ENCODE results near the gene USP43. TPM values are rescaled to one million over a fixed set of nuclear protein-coding genes. Genes with fewer than 3 reads are reported as not detected.

The USP43 gene
- total RNA-seq, 1 donor from 2014 or later, result 0.90 TPM

- no peak for DNase-seq (ENCODE audit: low spot score)
- TF ChIP-seq CTCF (IDR thresholded peaks at IDR 0.05; ENCODE audit: unreplicated experiment), result no peak
- H3K4me1 Mint-ChIP-seq (ENCODE audit: unreplicated experiment), result no peaks in the 10 kb centered on the region
- no peak overlapping the region for H3K4me3 Mint-ChIP-seq (ENCODE audit: unreplicated experiment)
- no peaks in the 10 kb centered on the region for H3K36me3 Mint-ChIP-seq (ENCODE audit: low read depth, unreplicated experiment)
- peaks cover 3% of the 10 kb centered on the region for H3K27me3 Mint-ChIP-seq (ENCODE audit: unreplicated experiment)
- no peaks in the 10 kb centered on the region for H3K9me3 Mint-ChIP-seq (ENCODE audit: unreplicated experiment)
- no peak overlapping the region for H3K27ac Mint-ChIP-seq (ENCODE audit: unreplicated experiment)
These were observed 57.8 kb downstream of the USP43 start for GRCh38 chr17:9702914-9703780.

DNA sequence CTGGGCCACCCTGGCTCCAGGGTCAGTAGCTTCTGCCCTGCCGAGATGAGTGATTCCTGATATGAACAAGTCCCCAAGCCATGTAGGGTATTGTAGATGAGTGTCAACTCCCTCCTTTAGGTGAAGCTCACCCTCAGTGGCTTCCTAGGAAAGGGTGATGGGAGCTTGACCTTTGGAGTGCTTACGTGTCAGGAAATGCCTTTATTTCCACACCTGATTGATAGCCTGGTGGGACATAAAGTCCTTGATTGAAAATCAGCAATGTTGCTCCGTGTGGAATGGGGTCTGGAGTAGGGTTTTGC, 58.4 kb downstream of the USP43 start:
- H3K4me3 Mint-ChIP-seq (ENCODE audit: unreplicated experiment), result no peak overlapping the region
- H3K27me3 Mint-ChIP-seq (ENCODE audit: unreplicated experiment), result peaks cover 3% of the 10 kb centered on the region
- H3K27ac Mint-ChIP-seq (ENCODE audit: unreplicated experiment), result no peak overlapping the region
- H3K36me3 Mint-ChIP-seq (ENCODE audit: low read depth, unreplicated experiment), result no peaks in the 10 kb centered on the region
- no peaks in the 10 kb centered on the region for H3K4me1 Mint-ChIP-seq (ENCODE audit: unreplicated experiment)
- DNase-seq (ENCODE audit: low spot score), result no peak
- TF ChIP-seq CTCF (IDR thresholded peaks at IDR 0.05; ENCODE audit: unreplicated experiment), result no peak
- H3K9me3 Mint-ChIP-seq (ENCODE audit: unreplicated experiment), result no peaks in the 10 kb centered on the region

- H3K9me3 Mint-ChIP-seq (ENCODE audit: unreplicated experiment), result no peaks in the 10 kb centered on the region
- no peak overlapping the region for H3K27ac Mint-ChIP-seq (ENCODE audit: unreplicated experiment)
- no peaks in the 10 kb centered on the region for H3K4me1 Mint-ChIP-seq (ENCODE audit: unreplicated experiment)
- no peak for DNase-seq (ENCODE audit: low spot score)
- H3K4me3 Mint-ChIP-seq (ENCODE audit: unreplicated experiment), result no peak overlapping the region
- TF ChIP-seq CTCF (IDR thresholded peaks at IDR 0.05; ENCODE audit: unreplicated experiment), result no peak
- H3K36me3 Mint-ChIP-seq (ENCODE audit: low read depth, unreplicated experiment), result no peaks in the 10 kb centered on the region
- H3K27me3 Mint-ChIP-seq (ENCODE audit: unreplicated experiment), result peaks cover 4% of the 10 kb centered on the region
These were observed 60.4 kb downstream of the USP43 start for GRCh38 chr17:9705745-9706144.

GRCh38 chr17:9707948-9708347, 62.6 kb downstream of the USP43 start:
- H3K4me3 Mint-ChIP-seq (ENCODE audit: unreplicated experiment), result no peak overlapping the region
- no peak for DNase-seq (ENCODE audit: low spot score)
- H3K27ac Mint-ChIP-seq (ENCODE audit: unreplicated experiment), result no peak overlapping the region
- H3K4me1 Mint-ChIP-seq (ENCODE audit: unreplicated experiment), result no peaks in the 10 kb centered on the region
- TF ChIP-seq CTCF (IDR thresholded peaks at IDR 0.05; ENCODE audit: unreplicated experiment), result no peak
- peaks cover 4% of the 10 kb centered on the region for H3K27me3 Mint-ChIP-seq (ENCODE audit: unreplicated experiment)
- H3K36me3 Mint-ChIP-seq (ENCODE audit: low read depth, unreplicated experiment), result no peaks in the 10 kb centered on the region
- no peaks in the 10 kb centered on the region for H3K9me3 Mint-ChIP-seq (ENCODE audit: unreplicated experiment)

- Mint-ChIP-seq H3K4me1 (ENCODE audit: unreplicated experiment) (no peaks in the 10 kb centered on the region), H3K36me3 (ENCODE audit: low read depth, unreplicated experiment) (peaks cover 3% of the 10 kb centered on the region), H3K27ac (ENCODE audit: unreplicated experiment) (no peak overlapping the region), H3K9me3 (ENCODE audit: unreplicated experiment) (no peaks in the 10 kb centered on the region), H3K4me3 (ENCODE audit: unreplicated experiment) (no peak overlapping the region), H3K27me3 (ENCODE audit: unreplicated experiment) (peaks cover 4% of the 10 kb centered on the region)
- no peak for DNase-seq (ENCODE audit: low spot score)
- TF ChIP-seq CTCF (IDR thresholded peaks at IDR 0.05; ENCODE audit: unreplicated experiment), result no peak
These were observed 69.5 kb downstream of the USP43 start for GRCh38 chr17:9714801-9715200.
